SU-DHL-6 (cell line): Measurements from ENCODE around the gene KCNH1.

ENCODE experiments used
- H2AFZ ChIP-seq: fragments of 200-600 bp; sonication (generic); 2 replicates; pipeline ENCODE4 v1.6.1; 2014; ENCODE audit warnings: low read depth, mild to moderate bottlenecking, moderate library complexity, mixed read lengths, antibody characterized with exemption, low read length; ENCODE audit not compliant: severe bottlenecking
- H3F3A ChIP-seq: fragments of 200-600 bp; shearing (Covaris generic); 2 replicates; pipeline ENCODE4 v1.6.0; 2016; ENCODE audit warnings: antibody characterized with exemption, mild to moderate bottlenecking; ENCODE audit not compliant: insufficient read depth
- H3K27ac ChIP-seq: fragments of 200-600 bp; sonication (generic); 2 replicates; pipeline ENCODE4 v1.5.1; 2016; ENCODE audit warnings: low read depth, mild to moderate bottlenecking, low read length, moderate library complexity, mixed read lengths
- H3K27me3 ChIP-seq: fragments of 200-600 bp; sonication (generic), shearing (Covaris generic); 2 replicates; pipeline ENCODE4 v1.6.0; 2014; ENCODE audit warnings: mild to moderate bottlenecking, low read length
- H3K36me3 ChIP-seq: fragments of 200-600 bp; sonication (generic); 2 replicates; pipeline ENCODE4 v1.6.1; 2014; ENCODE audit warnings: mild to moderate bottlenecking, low read length, mixed read lengths
- H3K4me2 ChIP-seq: fragments of 300-600, 200-600 bp; shearing (Covaris generic), sonication (generic); 2 replicates; pipeline ENCODE4 v1.6.0; 2014; ENCODE audit warnings: low read length, low read depth, mild to moderate bottlenecking; ENCODE audit not compliant: poor library complexity, severe bottlenecking
- H3K4me3 ChIP-seq: fragments of 200-600 bp; sonication (generic); 2 replicates; pipeline ENCODE4 v1.5.1; 2014; ENCODE audit warnings: antibody characterized with exemption, low read length, mild to moderate bottlenecking, mixed read lengths; ENCODE audit not compliant: insufficient read depth, poor library complexity, severe bottlenecking
- H3K79me2 ChIP-seq: fragments of 200-600 bp; sonication (generic); 2 replicates; pipeline ENCODE4 v1.6.1; 2014; ENCODE audit warnings: mild to moderate bottlenecking, low read length, moderate library complexity; ENCODE audit not compliant: insufficient read depth
- H3K9ac ChIP-seq: fragments of 200-600 bp; sonication (generic); 2 replicates; pipeline ENCODE4 v1.7.0; 2014; ENCODE audit warnings: mild to moderate bottlenecking, low read length
- H3K9me2 ChIP-seq: fragments of 200-600 bp; sonication (generic); replicated peaks from 2 replicates; pipeline ENCODE4 v1.6.1; 2014; ENCODE audit warnings: low read length; ENCODE audit not compliant: insufficient read depth
- H3K9me3 ChIP-seq: fragments of 200-600 bp; sonication (generic); 2 replicates; pipeline ENCODE4 v1.6.1; 2014; ENCODE audit warnings: low read length, mixed read lengths; ENCODE audit not compliant: insufficient read depth
- H4K20me1 ChIP-seq: fragments of 200-600 bp; sonication (generic); 2 replicates; pipeline ENCODE4 v1.6.1; 2014; ENCODE audit warnings: low read depth, mild to moderate bottlenecking, antibody characterized with exemption, low read length, moderate library complexity, mixed read lengths
- EZH2phosphoT487 ChIP-seq: fragments of 200-600 bp; sonication (generic), shearing (Covaris generic); conservative IDR thresholded peaks from 2 replicates; pipeline ENCODE4 v1.6.1; 2018; ENCODE audit warnings: mild to moderate bottlenecking, antibody characterized with exemption, low read length, moderate library complexity, mixed read lengths
- TF ChIP-seq, protein P1 (sequence below): fragments of 200-600 bp; sonication (generic); IDR thresholded peaks from one replicate; pipeline ENCODE4 v1.5.1; 2017; ENCODE audit warnings: antibody characterized with exemption, mild to moderate bottlenecking, low read length, moderate library complexity; ENCODE audit not compliant: insufficient read depth, poor library complexity, severe bottlenecking

The KCNH1 gene

DNA sequence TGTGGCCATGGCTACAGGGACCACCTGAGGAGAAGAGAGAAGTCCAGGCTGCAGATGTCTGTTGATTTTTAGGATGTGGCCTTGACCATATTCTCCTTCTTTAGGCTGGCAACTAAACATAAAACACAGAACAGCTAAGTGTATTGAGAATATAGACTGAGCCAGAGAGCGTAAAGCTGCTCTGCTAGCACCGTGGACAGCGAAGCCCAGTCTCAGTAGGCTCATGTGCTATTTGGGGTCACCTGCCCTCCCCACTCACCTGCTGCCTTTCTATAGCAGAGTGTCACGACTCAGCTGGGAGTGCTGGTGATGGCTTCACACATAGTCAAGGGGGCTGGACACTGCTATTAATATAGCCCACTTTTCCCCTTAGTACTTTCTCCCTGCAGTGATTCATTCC is 278.5 kb downstream of the KCNH1 start:
- no peaks in the 10 kb centered on the region for H3K9me3 ChIP-seq
- H3K27ac ChIP-seq, result no peak overlapping the region
- H3K9ac ChIP-seq, result no peak overlapping the region
- H3K4me3 ChIP-seq, result no peak overlapping the region
- H3F3A ChIP-seq, result no peaks in the 10 kb centered on the region
- H4K20me1 ChIP-seq, result no peaks in the 10 kb centered on the region
- H3K36me3 ChIP-seq, result no peaks in the 10 kb centered on the region
- no peaks in the 10 kb centered on the region for H3K79me2 ChIP-seq
- no peak overlapping the region for H2AFZ ChIP-seq
- H3K4me2 ChIP-seq, result no peak overlapping the region
- TF ChIP-seq, protein P1, sequence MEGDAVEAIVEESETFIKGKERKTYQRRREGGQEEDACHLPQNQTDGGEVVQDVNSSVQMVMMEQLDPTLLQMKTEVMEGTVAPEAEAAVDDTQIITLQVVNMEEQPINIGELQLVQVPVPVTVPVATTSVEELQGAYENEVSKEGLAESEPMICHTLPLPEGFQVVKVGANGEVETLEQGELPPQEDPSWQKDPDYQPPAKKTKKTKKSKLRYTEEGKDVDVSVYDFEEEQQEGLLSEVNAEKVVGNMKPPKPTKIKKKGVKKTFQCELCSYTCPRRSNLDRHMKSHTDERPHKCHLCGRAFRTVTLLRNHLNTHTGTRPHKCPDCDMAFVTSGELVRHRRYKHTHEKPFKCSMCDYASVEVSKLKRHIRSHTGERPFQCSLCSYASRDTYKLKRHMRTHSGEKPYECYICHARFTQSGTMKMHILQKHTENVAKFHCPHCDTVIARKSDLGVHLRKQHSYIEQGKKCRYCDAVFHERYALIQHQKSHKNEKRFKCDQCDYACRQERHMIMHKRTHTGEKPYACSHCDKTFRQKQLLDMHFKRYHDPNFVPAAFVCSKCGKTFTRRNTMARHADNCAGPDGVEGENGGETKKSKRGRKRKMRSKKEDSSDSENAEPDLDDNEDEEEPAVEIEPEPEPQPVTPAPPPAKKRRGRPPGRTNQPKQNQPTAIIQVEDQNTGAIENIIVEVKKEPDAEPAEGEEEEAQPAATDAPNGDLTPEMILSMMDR, result no peak
- TF ChIP-seq EZH2phosphoT487, result no peak
- H3K27me3 ChIP-seq, result no peaks in the 10 kb centered on the region
- H3K9me2 ChIP-seq, result no peaks in the 10 kb centered on the region

- Histone ChIP-seq H3K9me3 (no peaks in the 10 kb centered on the region), H3K9me2 (no peaks in the 10 kb centered on the region), H4K20me1 (no peaks in the 10 kb centered on the region), H3K9ac (no peak overlapping the region), H2AFZ (no peak overlapping the region), H3K79me2 (no peaks in the 10 kb centered on the region), H3K27ac (no peak overlapping the region), H3K27me3 (no peaks in the 10 kb centered on the region), H3K4me2 (no peak overlapping the region), H3F3A (no peaks in the 10 kb centered on the region), H3K4me3 (no peak overlapping the region), H3K36me3 (no peaks in the 10 kb centered on the region)
- no peak for TF ChIP-seq EZH2phosphoT487
- TF ChIP-seq, protein P1, result no peak
These were observed 280.7 kb downstream of the KCNH1 start for GRCh38 chr1:210853276-210853675.

- Histone ChIP-seq H3F3A (no peaks in the 10 kb centered on the region), H3K36me3 (no peaks in the 10 kb centered on the region), H3K79me2 (no peaks in the 10 kb centered on the region), H3K4me3 (no peak overlapping the region), H3K9me2 (no peaks in the 10 kb centered on the region), H2AFZ (no peak overlapping the region), H3K27ac (no peak overlapping the region), H3K27me3 (no peaks in the 10 kb centered on the region), H3K4me2 (no peak overlapping the region), H3K9me3 (no peaks in the 10 kb centered on the region), H3K9ac (no peak overlapping the region), H4K20me1 (no peaks in the 10 kb centered on the region)
- TF ChIP-seq EZH2phosphoT487, result no peak
- TF ChIP-seq, protein P1, result no peak
These were observed 283.4 kb downstream of the KCNH1 start for GRCh38 chr1:210850556-210850955.
